NK-92 (cell line): ENCODE measurements around the gene KRTAP4-5.
"Not testable (repeated sequence)": the region's sequence is repeated elsewhere in the genome, so short reads cannot be mapped to it uniquely, and the experiment has no call there.

ENCODE experiments used
- DNase-seq: peaks from one replicate; lab custom pipeline; 2025; ENCODE audit not compliant: unreplicated experiment; lab: John Stamatoyannopoulos, UW

Gene KRTAP4-5

GRCh38 chr17:41149652-41149985 is at the start of gene KRTAP4-5:
Gene KRTAP4-5 (minus strand): TSS chr17:41149825. CDS start chr17:41149767, 58 bp downstream.
- DNase-seq = no peak

DNA sequence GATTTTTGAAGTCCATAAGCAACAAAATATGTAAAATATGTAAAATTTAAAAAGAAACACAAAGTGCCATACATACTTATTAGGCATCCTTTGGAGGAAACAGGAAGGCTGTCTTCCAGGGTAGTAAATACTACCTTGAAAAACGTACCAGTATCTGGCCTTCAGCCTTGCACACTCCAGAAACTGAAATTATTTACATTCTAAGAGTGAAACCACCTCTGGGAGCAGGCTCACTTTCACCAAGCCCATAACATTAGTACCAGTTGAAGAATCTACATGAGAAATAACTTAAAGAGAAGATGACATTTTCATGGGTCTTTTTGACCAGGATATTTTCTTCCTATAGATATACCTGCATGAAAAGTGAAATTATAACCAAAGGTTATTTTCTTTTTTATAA is 46.4 kb upstream of the KRTAP4-5 start:
- no peak for DNase-seq

GRCh38 chr17:41190328-41190727 is 40.7 kb upstream of the KRTAP4-5 start:
- DNase-seq = no peak

- DNase-seq = not testable (repeated sequence)
Observed at GRCh38 chr17:41189837-41190318, 40.3 kb upstream of the KRTAP4-5 start, which contains the start of gene KRTAP9-1. Gene KRTAP9-1 (plus strand): TSS chr17:41189887. CDS start chr17:41189887, 0 bp downstream.

- DNase-seq = no peak
Observed at GRCh38 chr17:41186872-41187271, 37.2 kb upstream of the KRTAP4-5 start.

GRCh38 chr17:41185001-41185400 is 35.4 kb upstream of the KRTAP4-5 start:
- DNase-seq = no peak

- DNase-seq = no peak
Observed at GRCh38 chr17:41184480-41184961, 34.9 kb upstream of the KRTAP4-5 start, which contains the start of gene KRTAP4-1. Gene KRTAP4-1 (minus strand): TSS chr17:41184911. CDS start chr17:41184854, 57 bp downstream.

GRCh38 chr17:41178843-41179616 is 29.4 kb upstream of the KRTAP4-5 start:
- no peak for DNase-seq

DNA sequence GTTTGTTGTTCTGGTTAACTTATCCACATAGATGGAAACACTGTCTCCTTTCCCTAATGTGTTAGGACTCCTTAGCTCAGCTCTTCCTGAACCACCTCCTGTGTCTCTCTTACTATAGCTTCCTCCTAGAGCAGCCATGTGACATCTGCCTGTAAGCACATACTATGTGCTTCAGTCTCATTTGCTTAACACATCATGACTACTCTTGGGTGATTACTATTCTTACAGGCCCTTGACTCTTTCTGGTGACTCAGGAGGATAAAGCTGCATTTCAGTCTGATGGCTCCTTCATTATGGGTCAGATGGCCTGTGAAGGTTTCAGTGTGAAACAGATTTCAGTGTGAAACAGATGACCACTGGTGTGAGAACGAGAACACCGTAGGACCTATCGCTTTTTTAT is 28.7 kb upstream of the KRTAP4-5 start:
- DNase-seq = no peak

- no peak for DNase-seq
Observed at GRCh38 chr17:41177727-41178271, 28.2 kb upstream of the KRTAP4-5 start, which contains the start of gene KRTAP4-2. Gene KRTAP4-2 (minus strand): TSS chr17:41178221. CDS start chr17:41178164, 57 bp downstream.

- no peak for DNase-seq
Observed at GRCh38 chr17:41176744-41177387, 27.2 kb upstream of the KRTAP4-5 start.

- DNase-seq = no peak
Observed at GRCh38 chr17:41171886-41172285, 22.3 kb upstream of the KRTAP4-5 start.

DNA sequence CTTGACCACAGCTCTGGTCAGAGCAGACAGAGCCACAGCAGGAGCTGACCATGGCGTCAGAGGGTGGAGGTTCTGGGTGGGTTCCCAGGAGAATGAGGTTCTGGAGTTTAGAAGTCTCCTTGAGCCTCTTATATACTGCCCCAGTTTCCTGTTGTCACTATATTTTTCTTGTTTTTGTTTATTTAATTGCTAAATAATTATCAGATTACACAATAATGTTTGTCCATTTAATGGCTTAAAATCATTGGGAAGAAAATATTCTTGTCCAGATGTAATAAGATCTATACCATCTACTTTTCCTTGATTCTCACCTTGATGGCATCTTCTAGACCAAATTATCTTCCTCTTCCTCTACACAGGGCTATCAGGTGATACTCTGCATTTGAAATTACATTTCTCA is 18.5 kb upstream of the KRTAP4-5 start, which contains the start of gene KRTAP4-3:
TSS of gene KRTAP4-3 (minus strand) at position 101 of the 400 bp plus-strand sequence. CDS start at position 52, 49 bp downstream.
- DNase-seq = no peak

DNA sequence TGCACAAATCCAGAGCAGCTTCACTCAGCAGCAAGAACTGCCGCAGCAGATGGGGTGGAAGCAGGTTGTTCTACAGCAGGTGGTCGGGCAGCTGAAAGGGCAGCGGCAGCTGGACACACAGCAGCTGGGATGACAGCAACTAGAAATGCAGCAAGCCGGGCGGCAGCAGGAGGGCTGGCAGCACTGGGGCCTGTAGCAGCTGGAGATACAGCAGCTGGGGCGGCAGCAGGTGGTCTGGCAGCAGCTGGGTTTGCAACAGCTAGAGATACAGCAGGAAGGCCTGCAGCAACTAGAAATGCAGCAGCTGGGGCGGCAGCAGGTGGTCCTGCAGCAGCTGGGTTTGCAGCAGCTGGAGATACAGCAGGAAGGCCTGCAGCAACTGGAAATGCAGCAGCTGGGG is 17.9 kb upstream of the KRTAP4-5 start:
- no peak for DNase-seq

- DNase-seq = no peak
Observed at GRCh38 chr17:41163828-41164227, 14.2 kb upstream of the KRTAP4-5 start.

GRCh38 chr17:41160648-41161047 is 11.0 kb upstream of the KRTAP4-5 start, which contains the start of gene KRTAP4-4:
Gene KRTAP4-4 (minus strand): TSS chr17:41160748. CDS start chr17:41160691, 57 bp downstream.
- DNase-seq = no peak

DNA sequence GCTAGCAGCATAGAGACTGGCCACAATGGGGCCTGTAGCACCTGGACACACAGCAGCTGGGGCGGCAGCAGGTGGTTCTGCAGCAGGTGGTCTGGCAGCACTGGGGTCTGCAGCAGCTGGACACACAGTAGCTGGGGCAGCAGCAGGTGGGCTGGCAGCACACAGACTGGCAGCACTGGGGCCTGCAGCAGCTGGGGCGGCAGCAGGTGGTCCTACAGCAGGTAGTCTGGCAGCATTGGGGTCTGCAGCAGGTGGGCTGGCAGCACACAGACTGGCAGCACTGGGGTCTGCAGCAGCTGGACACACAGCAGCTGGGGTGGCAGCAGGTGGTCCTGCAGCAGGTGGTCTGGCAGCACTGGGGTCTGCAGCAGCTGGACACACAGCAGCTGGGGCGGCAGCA is 10.6 kb upstream of the KRTAP4-5 start:
- DNase-seq = not testable (repeated sequence)

GRCh38 chr17:41153856-41154255 is 4.2 kb upstream of the KRTAP4-5 start:
- DNase-seq = no peak

DNA sequence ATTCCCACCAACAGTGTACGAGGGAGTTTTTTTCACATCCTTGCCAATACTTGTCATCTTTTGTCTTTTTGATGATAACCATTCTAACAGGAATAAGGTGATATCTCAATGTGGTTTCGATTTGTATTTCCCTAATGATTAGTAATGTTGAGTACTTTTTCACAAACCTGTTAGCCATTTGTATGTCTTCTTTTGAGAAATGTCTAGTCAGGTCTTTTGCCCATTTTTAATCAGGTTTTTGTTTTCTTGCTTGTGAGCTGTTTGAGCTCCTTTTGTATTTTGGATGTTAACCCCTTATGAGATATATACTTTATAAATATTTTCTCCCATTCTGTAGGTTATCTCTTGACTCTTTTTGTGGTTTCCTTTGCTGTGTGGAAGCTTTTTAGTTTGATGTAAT is 1.9 kb upstream of the KRTAP4-5 start:
- no peak for DNase-seq

GRCh38 chr17:41150026-41150425 is 401 bp upstream of the KRTAP4-5 start:
- no peak for DNase-seq

DNA sequence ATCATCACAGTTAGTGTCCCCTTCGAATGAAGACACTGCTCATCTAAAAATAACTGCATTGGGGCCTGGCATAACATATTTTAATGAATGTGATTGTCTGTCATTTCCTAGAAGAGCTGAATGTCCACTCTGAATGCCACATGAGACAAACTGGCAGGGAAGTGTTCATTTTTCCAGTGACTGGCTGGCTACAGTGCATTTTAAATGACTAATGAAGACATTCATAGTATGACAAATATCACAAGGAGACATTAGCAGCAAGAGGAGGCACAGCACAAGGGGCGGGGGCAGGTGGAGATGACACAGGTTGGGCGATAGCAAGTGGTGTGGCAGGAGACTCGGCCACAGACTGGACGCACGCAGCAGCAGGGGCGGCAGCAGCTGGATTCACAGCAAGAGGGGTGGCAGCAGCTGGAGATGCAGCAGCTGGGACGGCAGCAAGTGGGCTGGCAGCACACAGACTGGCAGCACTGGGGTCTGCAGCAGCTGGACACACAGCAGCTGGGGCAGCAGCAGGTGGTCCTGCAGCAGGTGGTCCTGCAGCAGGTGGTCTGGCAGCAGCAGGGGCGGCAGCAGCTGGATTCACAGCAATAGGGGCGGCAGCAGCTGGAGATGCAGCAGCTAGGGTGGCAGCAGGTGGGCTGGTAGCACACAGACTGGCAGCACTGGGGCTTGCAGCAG is 514 bp downstream of the KRTAP4-5 start:
- not testable (repeated sequence) for DNase-seq
